HG02840 (cell line): ENCODE measurements around the gene INCA1.

Experiments
- ATAC-seq: cut with Tn5 transposase; IDR thresholded peaks from one replicate; pipeline ENCODE4 v1.9.1; 2021; ENCODE audit warnings: mild to moderate bottlenecking, moderate library complexity, moderate number of reproducible peaks; ENCODE audit not compliant: unreplicated experiment, low FRiP score

The INCA1 gene

GRCh38 chr17:4938688-4939545 is 58.4 kb downstream of the INCA1 start:
- no peak for ATAC-seq
